Stimulated activated CD8-positive, alpha-beta memory T cell treated with anti-CD3 and anti-CD28 coated beads, Interleukin-12 subunit alpha, Interleukin-12 subunit beta, amount 100 ng/mL, for 24 hours (primary cell): Measurements from ENCODE around the gene C1orf141.
"Not testable (repeated sequence)": the region's sequence is repeated elsewhere in the genome, so short reads cannot be mapped to it uniquely, and the experiment has no call there.

Experiments
- DNase-seq: peaks from one replicate; pipeline ENCODE4 v3.0.0-alpha.2; 2020; ENCODE audit errors: extremely low read depth

C1orf141 gene

DNA sequence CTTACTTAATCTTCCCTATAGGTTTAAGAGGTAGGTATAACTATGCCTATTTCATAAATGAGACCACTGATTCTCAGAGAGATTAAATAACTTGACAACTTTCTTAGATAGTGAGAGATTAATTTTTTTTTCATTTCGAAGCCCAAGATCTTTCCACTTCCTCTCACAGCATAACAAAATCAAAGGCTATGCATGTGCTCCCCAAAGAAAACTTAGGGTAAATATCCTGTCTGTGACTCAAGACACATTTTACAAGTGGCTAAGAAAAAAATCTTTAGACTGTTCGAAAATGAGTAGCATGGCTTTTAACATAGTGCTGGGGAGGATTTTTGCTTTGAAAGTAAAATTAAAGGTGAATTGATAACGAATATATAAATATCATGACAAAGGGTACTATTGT is 8.2 kb upstream of the C1orf141 start:
- DNase-seq: no peak

- not testable (repeated sequence) for DNase-seq
Observed at GRCh38 chr1:67141832-67142231, 7.1 kb upstream of the C1orf141 start.

DNA sequence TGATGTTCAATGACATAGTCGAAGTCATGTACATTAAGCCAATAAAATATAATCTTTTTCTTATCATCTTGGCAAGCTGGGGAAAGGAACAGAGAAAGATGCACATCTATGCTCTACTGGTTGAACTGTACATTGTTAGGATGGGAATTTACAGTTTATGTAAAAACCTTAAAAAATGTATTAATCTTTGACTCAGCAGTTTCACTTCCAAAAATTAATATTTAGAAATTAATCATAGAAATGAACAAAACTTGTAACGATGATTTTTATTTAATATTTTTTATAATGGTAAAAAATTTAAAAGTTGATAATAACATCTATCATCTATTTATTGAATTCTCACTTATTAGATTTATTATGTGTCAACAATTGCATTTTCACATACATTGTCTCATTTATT is 5.7 kb upstream of the C1orf141 start:
- DNase-seq: no peak

- no peak for DNase-seq
Observed at GRCh38 chr1:67138813-67139499, 4.2 kb upstream of the C1orf141 start.

DNA sequence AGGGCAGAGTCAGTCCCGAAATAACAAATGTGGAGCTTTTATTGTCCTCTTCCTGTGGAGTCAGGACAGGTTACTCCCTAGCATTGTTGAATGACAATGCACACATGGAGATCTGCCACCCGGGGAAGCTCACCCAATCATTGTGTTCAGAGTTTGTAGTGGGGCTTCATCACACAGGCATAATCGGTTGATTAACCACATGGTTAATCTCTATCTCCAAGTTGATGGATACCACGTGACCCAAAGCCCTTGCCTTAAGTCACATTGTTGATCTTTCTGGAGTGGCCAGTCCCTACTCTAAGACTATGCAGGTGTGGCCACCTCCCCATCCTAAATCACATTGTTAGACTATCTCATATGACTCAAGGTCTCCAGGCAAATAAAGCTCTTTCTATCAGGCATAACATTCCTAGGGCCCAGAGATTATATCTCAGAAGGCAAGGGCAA is 2.6 kb upstream of the C1orf141 start:
- no peak for DNase-seq

DNA sequence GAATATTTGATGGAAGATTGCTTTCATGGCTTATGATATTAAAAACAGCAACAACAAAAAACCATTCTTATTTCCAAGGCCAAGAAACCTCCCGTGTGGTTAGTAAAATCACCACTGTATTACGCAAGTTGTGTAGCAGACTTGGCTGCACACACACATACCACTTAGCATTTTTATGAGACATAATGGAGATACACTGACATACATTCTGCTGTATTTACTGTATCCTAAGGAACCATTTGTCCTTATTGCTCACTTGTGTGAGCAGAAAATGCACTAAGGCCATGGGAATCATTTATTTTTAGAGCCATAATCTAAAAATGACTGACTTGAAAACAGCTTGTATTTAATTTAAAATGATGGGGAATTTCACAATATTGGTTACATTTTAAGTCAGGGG is 584 bp upstream of the C1orf141 start:
- no peak for DNase-seq

GRCh38 chr1:67133177-67133576 is 1.6 kb downstream of the C1orf141 start:
- no peak for DNase-seq

DNA sequence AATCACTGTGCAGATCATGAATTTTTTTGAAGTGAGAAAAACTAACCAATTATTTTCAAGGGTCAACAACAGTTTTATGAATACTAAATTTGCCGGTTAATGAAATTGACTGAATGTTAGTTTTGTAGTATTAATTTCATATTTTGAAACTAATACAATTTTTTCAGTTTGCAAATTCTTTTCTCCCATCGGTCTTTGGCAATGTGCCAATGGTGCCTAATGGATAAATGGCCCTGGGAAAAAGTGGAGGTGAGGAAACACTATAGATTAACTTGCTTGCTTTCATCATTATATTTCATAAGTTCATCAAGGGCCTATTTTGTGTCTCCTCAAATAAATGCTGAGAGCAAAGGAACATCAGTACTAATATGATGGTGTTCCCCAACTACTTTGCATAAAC is 4.1 kb downstream of the C1orf141 start:
- DNase-seq: no peak

- DNase-seq: no peak
Observed at GRCh38 chr1:67126974-67127373, 7.8 kb downstream of the C1orf141 start.

GRCh38 chr1:67126111-67126746 is 8.5 kb downstream of the C1orf141 start:
- DNase-seq: no peak

DNA sequence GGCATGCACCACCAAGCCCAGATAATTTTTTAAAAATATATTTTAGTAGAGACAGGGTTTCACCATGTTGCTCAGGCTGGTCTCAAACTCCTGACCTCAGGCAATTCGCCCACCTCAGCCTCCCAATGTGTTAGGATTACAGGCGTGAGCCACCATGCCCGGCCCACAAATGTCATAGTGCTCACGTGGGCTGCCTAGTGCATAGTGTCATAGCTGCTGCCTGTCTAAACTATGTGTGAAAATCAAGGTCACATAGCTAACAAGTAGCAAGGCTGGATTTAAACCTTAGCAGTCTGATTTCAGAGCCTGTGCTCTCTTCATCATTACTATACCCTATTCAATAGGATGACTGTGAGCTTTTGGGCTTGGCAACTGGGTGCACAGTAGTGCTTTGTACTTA is 10.3 kb downstream of the C1orf141 start:
- DNase-seq: no peak

- DNase-seq: no peak
Observed at GRCh38 chr1:67120855-67121619, 13.7 kb downstream of the C1orf141 start.

- DNase-seq: no peak
Observed at GRCh38 chr1:67118646-67119045, 16.1 kb downstream of the C1orf141 start.

- DNase-seq: no peak
Observed at GRCh38 chr1:67118191-67118590, 16.6 kb downstream of the C1orf141 start.

- no peak for DNase-seq
Observed at GRCh38 chr1:67114162-67114561, 20.6 kb downstream of the C1orf141 start.

DNA sequence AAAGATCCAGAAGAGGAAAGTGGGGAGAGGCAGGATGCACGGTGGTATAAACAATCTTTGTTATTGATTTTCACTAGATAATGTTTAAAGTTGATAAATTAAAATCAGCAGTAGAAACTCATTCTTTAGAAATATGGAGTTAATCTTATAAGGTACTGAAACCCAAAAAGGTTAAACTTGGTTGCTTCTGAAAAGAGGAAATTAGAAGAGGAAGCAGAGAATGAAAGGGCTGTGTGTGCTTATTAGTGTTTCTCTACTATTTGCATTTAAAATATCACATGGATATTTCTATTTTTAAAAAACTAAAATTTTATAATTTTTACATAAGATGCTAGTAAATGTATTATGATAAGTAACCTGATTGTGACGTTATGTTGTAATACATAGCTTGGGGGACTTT is 24.4 kb downstream of the C1orf141 start:
- no peak for DNase-seq

- no peak for DNase-seq
Observed at GRCh38 chr1:67105508-67105907, 29.3 kb downstream of the C1orf141 start.

DNA sequence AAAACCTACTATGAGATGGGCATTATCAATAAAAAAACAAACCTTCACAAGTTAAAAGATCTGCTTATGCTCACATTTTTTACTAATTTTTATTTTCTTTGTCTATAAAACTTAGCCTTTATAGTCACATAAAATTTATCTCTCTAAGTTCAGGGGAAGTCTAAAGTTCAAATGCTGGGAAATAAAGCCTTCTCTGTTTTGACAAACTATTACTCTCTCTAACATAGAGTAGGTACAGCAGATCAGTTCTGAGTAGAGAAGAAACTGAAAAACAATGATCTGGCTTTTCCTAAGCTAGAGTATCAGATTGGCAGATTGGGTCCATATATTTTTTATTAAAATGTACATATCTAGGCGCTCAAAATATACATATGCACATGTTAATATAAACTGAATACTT is 31.2 kb downstream of the C1orf141 start:
- no peak for DNase-seq

DNA sequence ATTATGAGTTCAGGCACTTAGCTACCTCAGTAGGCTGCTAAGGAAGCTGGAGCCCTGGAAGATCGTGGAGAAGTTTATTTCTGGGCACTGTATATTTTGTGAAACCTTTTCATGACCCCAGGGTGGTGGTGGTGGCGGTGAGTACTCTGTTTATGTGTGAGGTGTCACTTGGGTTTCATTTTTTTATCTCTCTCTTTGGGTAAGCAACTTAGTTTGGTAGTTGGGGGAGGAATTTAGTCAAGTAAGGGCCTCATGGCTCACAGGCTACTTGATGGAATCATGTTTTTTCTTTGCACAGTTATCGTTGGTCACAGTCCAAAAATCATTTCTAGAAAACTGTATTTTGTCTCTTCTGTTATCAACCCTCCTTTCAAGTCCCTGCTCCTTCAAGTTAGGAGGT is 33.9 kb downstream of the C1orf141 start:
- no peak for DNase-seq

DNA sequence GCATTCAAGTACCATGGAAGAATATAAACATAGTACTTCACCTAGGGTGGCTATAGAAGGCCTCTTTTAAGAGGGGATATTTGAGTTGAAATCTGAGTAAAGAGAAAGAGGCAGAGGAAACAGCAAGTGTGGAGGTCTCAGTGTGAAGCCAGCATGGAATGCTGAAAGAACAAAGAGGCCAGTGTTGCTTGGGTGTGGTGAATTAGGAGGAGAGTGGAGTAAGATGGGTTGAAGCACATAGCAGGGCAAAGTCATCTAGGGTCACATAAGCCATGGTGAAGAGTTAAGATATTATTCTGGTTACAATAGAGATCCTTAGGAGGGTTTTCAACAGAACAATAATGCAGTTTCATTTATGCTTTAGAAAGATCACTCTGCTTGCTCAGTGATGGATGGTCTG is 37.5 kb downstream of the C1orf141 start:
- DNase-seq: no peak

DNA sequence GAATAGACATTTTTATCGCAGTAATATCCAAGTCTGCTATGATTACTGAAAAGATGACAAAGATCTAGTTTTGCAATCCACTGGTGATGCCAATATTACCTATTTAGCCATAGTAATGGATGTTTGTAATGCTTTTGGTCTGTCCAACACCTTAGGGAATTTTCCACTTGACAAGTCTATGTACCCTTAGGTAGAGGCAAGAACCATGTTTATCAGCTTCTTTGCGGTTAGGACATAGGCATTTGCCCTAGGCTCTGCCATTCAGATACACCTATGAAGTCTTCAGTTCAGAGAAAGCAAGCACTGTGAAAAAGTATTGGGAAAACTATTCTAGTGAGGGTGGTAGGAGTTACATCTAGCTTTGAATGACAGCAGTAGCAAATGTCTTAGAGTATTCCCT is 40.6 kb downstream of the C1orf141 start:
- DNase-seq: no peak

DNA sequence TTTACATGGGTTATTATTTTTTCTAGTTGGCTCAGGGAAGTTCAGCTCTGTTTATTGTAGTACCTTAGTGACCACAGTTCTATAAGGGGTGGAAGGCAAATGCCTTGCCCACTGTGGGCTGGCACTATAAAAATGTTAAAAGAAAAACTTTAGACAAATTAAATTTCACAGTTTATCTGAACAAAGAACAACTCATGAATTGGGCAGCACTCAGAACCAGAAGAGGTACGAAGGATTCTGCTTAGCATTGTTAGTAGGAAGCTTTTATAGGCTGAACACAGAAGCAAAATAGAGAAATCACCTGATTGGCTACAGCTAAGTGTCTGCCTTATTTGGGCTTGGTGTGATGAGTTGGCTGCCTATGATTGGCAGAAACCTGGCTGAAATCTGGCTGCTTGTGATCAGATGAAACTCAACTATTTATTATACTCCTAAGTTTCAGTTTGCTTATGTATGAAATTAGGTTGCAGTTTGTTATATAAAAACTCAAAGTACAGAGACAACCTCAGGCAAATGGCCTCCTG is 45.0 kb downstream of the C1orf141 start:
- no peak for DNase-seq

- DNase-seq: no peak
Observed at GRCh38 chr1:67088440-67088839, 46.3 kb downstream of the C1orf141 start.
